ENCODE data around the gene NPM3.

The NPM3 gene

GRCh38 chr10:101772895-101773761 lies 10.1 kb downstream of the NPM3 start:
- no peaks in the 10 kb centered on the region for H3K79me2 ChIP-seq (ENCODE audit: insufficient read depth, low read length)
- H2AFZ ChIP-seq (ENCODE audit: low read depth, low read length, severe bottlenecking), result no peak overlapping the region
- no peak overlapping the region for H3K4me2 ChIP-seq (ENCODE audit: low read depth, low read length, poor library complexity, severe bottlenecking)
- no peaks in the 10 kb centered on the region for H3K9me3 ChIP-seq (ENCODE audit: insufficient read depth, low read length)
- no peaks in the 10 kb centered on the region for H3K27me3 ChIP-seq (ENCODE audit: low read length)
- H3K9ac ChIP-seq (ENCODE audit: low read length), result no peak overlapping the region
- H3K36me3 ChIP-seq (ENCODE audit: low read length), result no peaks in the 10 kb centered on the region
- H3K27ac ChIP-seq (ENCODE audit: low read depth, low read length), result no peak overlapping the region
- H3F3A ChIP-seq (ENCODE audit: insufficient read depth), result no peaks in the 10 kb centered on the region
- H4K20me1 ChIP-seq (ENCODE audit: low read depth, low read length), result no peaks in the 10 kb centered on the region
- TF ChIP-seq CTCF (IDR thresholded peaks at IDR 0.05; ENCODE audit: insufficient read depth, low read length, poor library complexity, severe bottlenecking) (no peak), EZH2phosphoT487 (conservative IDR thresholded peaks at IDR 0.05; ENCODE audit: low read length) (no peak)
- no peaks in the 10 kb centered on the region for H3K9me2 ChIP-seq (replicated peaks; ENCODE audit: insufficient read depth, low read length)
- no peak overlapping the region for H3K4me3 ChIP-seq (ENCODE audit: insufficient read depth, low read length, poor library complexity, severe bottlenecking)

- TF ChIP-seq CTCF (IDR thresholded peaks at IDR 0.05; ENCODE audit: insufficient read depth, low read length, poor library complexity, severe bottlenecking), result no peak
- no peak for TF ChIP-seq EZH2phosphoT487 (conservative IDR thresholded peaks at IDR 0.05; ENCODE audit: low read length)
- H3K9ac ChIP-seq (ENCODE audit: low read length), result no peak overlapping the region
- H3K4me3 ChIP-seq (ENCODE audit: insufficient read depth, low read length, poor library complexity, severe bottlenecking), result no peak overlapping the region
- H3F3A ChIP-seq (ENCODE audit: insufficient read depth), result no peaks in the 10 kb centered on the region
- H4K20me1 ChIP-seq (ENCODE audit: low read depth, low read length), result no peaks in the 10 kb centered on the region
- no peak overlapping the region for H3K4me2 ChIP-seq (ENCODE audit: low read depth, low read length, poor library complexity, severe bottlenecking)
- no peaks in the 10 kb centered on the region for H3K36me3 ChIP-seq (ENCODE audit: low read length)
- H3K9me3 ChIP-seq (ENCODE audit: insufficient read depth, low read length), result no peaks in the 10 kb centered on the region
- H3K27me3 ChIP-seq (ENCODE audit: low read length), result no peaks in the 10 kb centered on the region
- H3K79me2 ChIP-seq (ENCODE audit: insufficient read depth, low read length), result no peaks in the 10 kb centered on the region
- H3K9me2 ChIP-seq (replicated peaks; ENCODE audit: insufficient read depth, low read length), result no peaks in the 10 kb centered on the region
- no peak overlapping the region for H2AFZ ChIP-seq (ENCODE audit: low read depth, low read length, severe bottlenecking)
- H3K27ac ChIP-seq (ENCODE audit: low read depth, low read length), result no peak overlapping the region
Measured at GRCh38 chr10:101772017-101772894, 11.0 kb downstream of the NPM3 start.

- no peaks in the 10 kb centered on the region for H3K36me3 ChIP-seq (ENCODE audit: low read length)
- H3K27ac ChIP-seq (ENCODE audit: low read depth, low read length), result no peak overlapping the region
- H2AFZ ChIP-seq (ENCODE audit: low read depth, low read length, severe bottlenecking), result no peak overlapping the region
- no peaks in the 10 kb centered on the region for H3K9me2 ChIP-seq (replicated peaks; ENCODE audit: insufficient read depth, low read length)
- no peaks in the 10 kb centered on the region for H3K9me3 ChIP-seq (ENCODE audit: insufficient read depth, low read length)
- TF ChIP-seq CTCF (IDR thresholded peaks at IDR 0.05; ENCODE audit: insufficient read depth, low read length, poor library complexity, severe bottlenecking) (no peak), EZH2phosphoT487 (conservative IDR thresholded peaks at IDR 0.05; ENCODE audit: low read length) (no peak)
- no peak overlapping the region for H3K4me2 ChIP-seq (ENCODE audit: low read depth, low read length, poor library complexity, severe bottlenecking)
- H3K4me3 ChIP-seq (ENCODE audit: insufficient read depth, low read length, poor library complexity, severe bottlenecking), result no peak overlapping the region
- H4K20me1 ChIP-seq (ENCODE audit: low read depth, low read length), result no peaks in the 10 kb centered on the region
- no peaks in the 10 kb centered on the region for H3K27me3 ChIP-seq (ENCODE audit: low read length)
- no peaks in the 10 kb centered on the region for H3F3A ChIP-seq (ENCODE audit: insufficient read depth)
- H3K9ac ChIP-seq (ENCODE audit: low read length), result no peak overlapping the region
- no peaks in the 10 kb centered on the region for H3K79me2 ChIP-seq (ENCODE audit: insufficient read depth, low read length)
Measured at GRCh38 chr10:101771380-101771779, 11.9 kb downstream of the NPM3 start.
